HEK293 (cell line): ENCODE results near the gene MXI1.

ENCODE experiments used
- CTCF ChIA-PET: fragments of 350-600 bp; formaldehyde crosslinking; extraction: SDS; loops from one replicate; lab custom pipeline; 2021; ENCODE audit warnings: antibody characterized with exemption; lab: Yijun Ruan, JAX
- POLR2A ChIA-PET: fragments of 300-600 bp; formaldehyde crosslinking; extraction: SDS; loops from one replicate; lab custom pipeline; 2020; ENCODE audit warnings: antibody characterized with exemption, inconsistent platforms; lab: Yijun Ruan, JAX
- H3K27ac ChIP-seq: fragments of 200-500 bp; sonication (Bioruptor generic); 2 replicates; pipeline ENCODE4 v1.5.1; 2014; ENCODE audit warnings: low read depth, low read length, control low read depth, inconsistent platforms; ENCODE audit errors: extremely low read depth
- H3K36me3 ChIP-seq, 2 experiments: fragments of 200-500 bp in 1 of 2; sonication (Bioruptor generic) in 1 of 2; 1 replicate in 1 of 2; 2 replicates in 1 of 2; pipeline ENCODE4 v1.5.1; 2014 to 2017; ENCODE audit warnings: inconsistent platforms in 2 of 2, low read length in 2 of 2; ENCODE audit not compliant: control insufficient read depth in 2 of 2, insufficient read depth in 1 of 2
- H3K4me1 ChIP-seq: fragments of 200-500 bp; sonication (Bioruptor generic); 2 replicates; pipeline ENCODE4 v1.5.1; 2014; ENCODE audit warnings: mild to moderate bottlenecking, low read length, inconsistent platforms; ENCODE audit not compliant: control insufficient read depth, insufficient read depth
- H3K4me3 ChIP-seq: 2 replicates; pipeline ENCODE4 v1.5.1; 2011; ENCODE audit warnings: low read depth, mild to moderate bottlenecking, control low read depth, low read length, moderate library complexity
- H3K9me3 ChIP-seq: fragments of 200-500 bp; sonication (Bioruptor generic); 2 replicates; pipeline ENCODE4 v1.5.1; 2014; ENCODE audit warnings: low read depth, low read length, inconsistent platforms; ENCODE audit not compliant: control insufficient read depth, insufficient read depth
- FEZF1 ChIP-seq: fragments of 450-650 bp; formaldehyde crosslinking; IDR thresholded peaks from 2 replicates; pipeline ENCODE4 v1.5.1; 2016; ENCODE audit warnings: missing biosample characterization, missing genetic modification characterization
- GLIS1 ChIP-seq: fragments of 450-650 bp; formaldehyde crosslinking; IDR thresholded peaks from 2 replicates; pipeline ENCODE4 v1.5.1; 2016; ENCODE audit warnings: missing biosample characterization, missing genetic modification characterization
- OSR2 ChIP-seq: fragments of 450-650 bp; formaldehyde crosslinking; IDR thresholded peaks from 2 replicates; pipeline ENCODE4 v1.5.1; 2016; ENCODE audit warnings: missing biosample characterization, missing genetic modification characterization
- PRDM6 ChIP-seq: fragments of 450-650 bp; formaldehyde crosslinking; IDR thresholded peaks from 2 replicates; pipeline ENCODE4 v1.5.1; 2017; ENCODE audit warnings: missing biosample characterization, missing genetic modification characterization
- TRIM28 ChIP-seq: IDR thresholded peaks from 2 replicates; pipeline ENCODE4 v1.6.1; 2011; ENCODE audit warnings: low read length, control low read depth, borderline replicate concordance
- WT1 ChIP-seq: fragments of 450-650 bp; formaldehyde crosslinking; IDR thresholded peaks from 2 replicates; pipeline ENCODE4 v1.5.1; 2016; ENCODE audit warnings: missing biosample characterization, missing genetic modification characterization
- YY2 ChIP-seq: fragments of 450-650 bp; formaldehyde crosslinking; IDR thresholded peaks from 2 replicates; pipeline ENCODE4 v1.5.1; 2016; ENCODE audit warnings: missing biosample characterization, missing genetic modification characterization
- ZBTB17 ChIP-seq: fragments of 450-650 bp; formaldehyde crosslinking; IDR thresholded peaks from 2 replicates; pipeline ENCODE4 v1.5.1; 2016; ENCODE audit warnings: missing biosample characterization, missing genetic modification characterization
- ZBTB26 ChIP-seq: fragments of 450-650 bp; formaldehyde crosslinking; optimal IDR thresholded peaks from 2 replicates; pipeline ENCODE3; 2016; ENCODE audit warnings: missing biosample characterization, mild to moderate bottlenecking, missing genetic modification characterization
- ZEB2 ChIP-seq: fragments of 450-650 bp; formaldehyde crosslinking; IDR thresholded peaks from 2 replicates; pipeline ENCODE4 v1.5.1; 2016; ENCODE audit warnings: missing biosample characterization, missing genetic modification characterization
- ZFP69B ChIP-seq: fragments of 450-650 bp; formaldehyde crosslinking; IDR thresholded peaks from 2 replicates; pipeline ENCODE4 v1.5.1; 2016; ENCODE audit warnings: missing biosample characterization, missing genetic modification characterization
- ZIC2 ChIP-seq: fragments of 450-650 bp; formaldehyde crosslinking; IDR thresholded peaks from 2 replicates; pipeline ENCODE4 v1.5.1; 2016; ENCODE audit warnings: missing biosample characterization, missing genetic modification characterization
- ZNF354C ChIP-seq: fragments of 450-650 bp; formaldehyde crosslinking; IDR thresholded peaks from 2 replicates; pipeline ENCODE4 v1.5.1; 2016; ENCODE audit warnings: missing biosample characterization, missing genetic modification characterization, low read depth, borderline replicate concordance
- ZNF391 ChIP-seq: fragments of 450-650 bp; formaldehyde crosslinking; IDR thresholded peaks from 2 replicates; pipeline ENCODE4 v1.5.1; 2016; ENCODE audit warnings: low read depth, missing biosample characterization, missing genetic modification characterization, borderline replicate concordance
- ZNF398 ChIP-seq: fragments of 450-650 bp; formaldehyde crosslinking; IDR thresholded peaks from 2 replicates; pipeline ENCODE4 v1.5.1; 2017; ENCODE audit warnings: missing biosample characterization, missing genetic modification characterization
- ZNF433 ChIP-seq: fragments of 450-650 bp; formaldehyde crosslinking; IDR thresholded peaks from 2 replicates; pipeline ENCODE4 v1.5.1; 2016; ENCODE audit warnings: missing biosample characterization, missing genetic modification characterization, low read depth
- ZNF449 ChIP-seq: fragments of 450-650 bp; formaldehyde crosslinking; IDR thresholded peaks from 2 replicates; pipeline ENCODE4 v1.5.1; 2017; ENCODE audit warnings: missing biosample characterization, mild to moderate bottlenecking, missing genetic modification characterization, moderate library complexity
- ZNF48 ChIP-seq: fragments of 450-650 bp; formaldehyde crosslinking; IDR thresholded peaks from 2 replicates; pipeline ENCODE4 v1.5.1; 2016; ENCODE audit warnings: missing biosample characterization, missing genetic modification characterization
- ZNF513 ChIP-seq: fragments of 450-650 bp; IDR thresholded peaks from 2 replicates; pipeline ENCODE4 v1.5.1; 2018; ENCODE audit warnings: missing biosample characterization, missing genetic modification characterization
- ZNF555 ChIP-seq: fragments of 450-650 bp; formaldehyde crosslinking; conservative IDR thresholded peaks from 2 replicates; pipeline ENCODE4 v1.5.1; 2017; ENCODE audit warnings: missing biosample characterization, mild to moderate bottlenecking, missing genetic modification characterization, inconsistent platforms
- ZNF580 ChIP-seq: fragments of 450-650 bp; formaldehyde crosslinking; IDR thresholded peaks from 2 replicates; pipeline ENCODE4 v1.5.1; 2016; ENCODE audit warnings: missing biosample characterization, missing genetic modification characterization
- ZNF600 ChIP-seq: fragments of 450-650 bp; formaldehyde crosslinking; IDR thresholded peaks from 2 replicates; pipeline ENCODE4 v1.5.1; 2016; ENCODE audit warnings: missing biosample characterization, missing genetic modification characterization
- ZNF629 ChIP-seq: fragments of 450-650 bp; formaldehyde crosslinking; IDR thresholded peaks from 2 replicates; pipeline ENCODE4 v1.5.1; 2017; ENCODE audit warnings: missing biosample characterization, missing genetic modification characterization
- ZNF660 ChIP-seq: fragments of 450-650 bp; IDR thresholded peaks from 2 replicates; pipeline ENCODE4 v1.5.1; 2018; ENCODE audit warnings: missing biosample characterization, mild to moderate bottlenecking, missing genetic modification characterization
- ZNF830 ChIP-seq: fragments of 450-650 bp; IDR thresholded peaks from 2 replicates; pipeline ENCODE4 v1.5.0; 2018; ENCODE audit warnings: missing biosample characterization, missing genetic modification characterization, low read depth, mild to moderate bottlenecking, moderate library complexity

MXI1 gene

GRCh38 chr10:110268971-110269370 lies 61.6 kb downstream of the MXI1 start:
- CTCF ChIA-PET, result interaction anchor here (0.8 to 2.8 kb wide), 3 partner anchors 10 to 131 kb away, joined by 3 to 22 read pairs (median 7); no protein-coding TSS in a partner anchor
- H3K27ac ChIP-seq, result no peak overlapping the region
- TF ChIP-seq ZNF391 (tag by site-specific recombination) (no peak), ZNF580 (tag by site-specific recombination) (no peak), ZNF398 (tag by site-specific recombination) (no peak), ZNF433 (tag by site-specific recombination) (no peak), ZNF513 (tag by site-specific recombination) (no peak), ZNF830 (tag by site-specific recombination) (no peak), ZBTB26 (tag by site-specific recombination) (no peak), ZNF48 (tag by site-specific recombination) (no peak), ZNF449 (no peak), ZNF354C (no peak)
- TF ChIP-seq, all 188 proteins: peak for 0
- no peak overlapping the region for H3K4me3 ChIP-seq
- POLR2A ChIA-PET, result interaction anchor here (0.6 kb wide), 1 partner anchor 17 kb away, joined by 4 read pairs; no protein-coding TSS in a partner anchor
- H3K9me3 ChIP-seq, result no peaks in the 10 kb centered on the region
- peaks cover 29% of the 10 kb centered on the region for H3K4me1 ChIP-seq
- H3K36me3 ChIP-seq, result no peaks in the 10 kb centered on the region

- H3K4me1 ChIP-seq, result peaks cover 35% of the 10 kb centered on the region
- CTCF ChIA-PET, result interaction anchor here (0.8 to 2.8 kb wide), 3 partner anchors 10 to 131 kb away, joined by 3 to 22 read pairs (median 7); no protein-coding TSS in a partner anchor
- no peak overlapping the region for H3K27ac ChIP-seq
- POLR2A ChIA-PET, result interaction anchor here (0.6 kb wide), 1 partner anchor 16 kb away, joined by 4 read pairs; no protein-coding TSS in a partner anchor
- H3K9me3 ChIP-seq, result no peaks in the 10 kb centered on the region
- H3K36me3 ChIP-seq, result no peaks in the 10 kb centered on the region
- no peak overlapping the region for H3K4me3 ChIP-seq
- TF ChIP-seq OSR2 (tag by site-specific recombination) (peak; percentile 90), ZEB2 (tag by site-specific recombination) (peak; percentile 59; the same call in 1 of the 2 replicates), PRDM6 (peak; percentile 43), ZNF660 (tag by site-specific recombination) (peak; percentile 45; the same call in 1 of the 2 replicates), ZBTB17 (tag by site-specific recombination) (peak; percentile 80), ZNF600 (tag by site-specific recombination) (peak; percentile 85), ZIC2 (tag by site-specific recombination) (0 out of 2 replicates have a peak, but pooled peaks have one; percentile 31), YY2 (tag by site-specific recombination) (no peak), GLIS1 (tag by site-specific recombination) (peak; percentile 97), ZNF555 (tag by site-specific recombination) (no peak), WT1 (tag by site-specific recombination) (0 out of 2 replicates have a peak, but pooled peaks have one; percentile 11), TRIM28 (0 out of 2 replicates have a peak, but pooled peaks have one; percentile 40), ZFP69B (tag by site-specific recombination) (0 out of 2 replicates have a peak, but pooled peaks have one; percentile 11), ZNF629 (peak; percentile 79), FEZF1 (tag by site-specific recombination) (peak; percentile 22; the same call in 1 of the 2 replicates)
Measured at GRCh38 chr10:110269374-110270318, 62.2 kb downstream of the MXI1 start.
